IMR-90 (cell line): Measurements from ENCODE around the gene CNOT6. TPM values are rescaled to one million over a fixed set of nuclear protein-coding genes. Genes with fewer than 3 reads are reported as not detected.

Experiments
- ATAC-seq: fragments of 200-7000 bp; cut with Tn5 transposase; 2 replicates; pipeline ENCODE4 v1.9.1; 2020; ENCODE audit warnings: low read depth, mild to moderate bottlenecking, moderate library complexity
- BruUV-seq: library from RNA; stranded (reverse); fragments of 400-500 nt; replicated peaks from 2 replicates; lab custom pipeline; 2021; lab: Mats Ljungman, UMichigan
- CTCF ChIA-PET: fragments of 300-600 bp; formaldehyde crosslinking; extraction: SDS; loops from one replicate; lab custom pipeline; 2021; ENCODE audit warnings: antibody characterized with exemption; lab: Yijun Ruan, JAX
- POLR2A ChIA-PET: fragments of 300-600 bp; sonication (Branson Sonifier 250); formaldehyde crosslinking; loops from one replicate; lab custom pipeline; 2022; ENCODE audit warnings: antibody characterized with exemption; ENCODE audit not compliant: unreplicated experiment; lab: Charles Lee
- DNase-seq: peaks from one replicate; pipeline ENCODE4 v3.0.0; 2013
- H2AFZ ChIP-seq: replicated peaks from 2 replicates; pipeline ENCODE3; 2013; ENCODE audit warnings: low read length, mild to moderate bottlenecking; ENCODE audit not compliant: poor library complexity
- H2AK5ac ChIP-seq: 2 replicates; pipeline ENCODE4 v1.6.1; 2013; ENCODE audit warnings: low read depth, low read length, inconsistent platforms
- H2AK9ac ChIP-seq: replicated peaks from 2 replicates; pipeline ENCODE3; 2013; ENCODE audit warnings: mild to moderate bottlenecking, low read depth, low read length, moderate library complexity; ENCODE audit not compliant: poor library complexity
- H2BK120ac ChIP-seq: 2 replicates; pipeline ENCODE4 v1.6.1; 2013; ENCODE audit warnings: low read depth, low read length, inconsistent platforms
- H2BK15ac ChIP-seq: 3 replicates; pipeline ENCODE4 v1.6.1; 2013; ENCODE audit warnings: low read depth, low read length, inconsistent platforms
- H2BK20ac ChIP-seq: 2 replicates; pipeline ENCODE4 v1.6.1; 2013; ENCODE audit warnings: low read depth, mild to moderate bottlenecking, inconsistent platforms, low read length, moderate library complexity
- H2BK5ac ChIP-seq: 2 replicates; pipeline ENCODE4 v1.6.1; 2013; ENCODE audit warnings: mild to moderate bottlenecking, low read depth, low read length, inconsistent platforms; ENCODE audit not compliant: poor library complexity, severe bottlenecking
- H3K14ac ChIP-seq: replicated peaks from 2 replicates; pipeline ENCODE4 v1.6.1; 2013; ENCODE audit warnings: low read depth, low read length, inconsistent platforms
- H3K18ac ChIP-seq: 2 replicates; pipeline ENCODE4 v1.6.1; 2013; ENCODE audit warnings: low read depth, low read length, control low read depth
- H3K23ac ChIP-seq: 2 replicates; pipeline ENCODE4 v1.6.1; 2013; ENCODE audit warnings: low read depth, low read length, inconsistent platforms
- H3K27ac ChIP-seq: 2 replicates; pipeline ENCODE4 v1.5.1; 2013; ENCODE audit warnings: mild to moderate bottlenecking, control low read depth, low read length; ENCODE audit not compliant: insufficient read depth
- H3K27me3 ChIP-seq: 2 replicates; pipeline ENCODE4 v1.6.1; 2013; ENCODE audit warnings: low read length; ENCODE audit not compliant: control insufficient read depth, insufficient read depth
- H3K36me3 ChIP-seq: 2 replicates; pipeline ENCODE4 v1.6.1; 2013; ENCODE audit warnings: low read length, mixed read lengths; ENCODE audit not compliant: control insufficient read depth, insufficient read depth
- H3K4ac ChIP-seq: 2 replicates; pipeline ENCODE4 v1.6.1; 2013; ENCODE audit warnings: low read depth, low read length, inconsistent platforms
- H3K4me1 ChIP-seq: 2 replicates; pipeline ENCODE4 v1.6.1; 2013; ENCODE audit warnings: low read length, mixed read lengths; ENCODE audit not compliant: control insufficient read depth, insufficient read depth
- H3K4me2 ChIP-seq: 2 replicates; pipeline ENCODE4 v1.6.1; 2013; ENCODE audit warnings: low read depth, mild to moderate bottlenecking, control low read depth, low read length, moderate library complexity
- H3K4me3 ChIP-seq: 2 replicates; pipeline ENCODE4 v1.5.1; 2013; ENCODE audit warnings: low read depth, mild to moderate bottlenecking, control low read depth, low read length, moderate library complexity; ENCODE audit not compliant: insufficient read depth
- H3K56ac ChIP-seq: 2 replicates; pipeline ENCODE4 v1.6.1; 2013; ENCODE audit warnings: low read length, inconsistent platforms; ENCODE audit not compliant: insufficient read depth; ENCODE audit errors: extremely low read depth
- H3K79me1 ChIP-seq, 2 experiments: 2 replicates each; pipeline ENCODE4 v1.6.1; 2013; ENCODE audit warnings: low read length in 2 of 2, inconsistent platforms in 1 of 2, low read depth in 1 of 2
- H3K9ac ChIP-seq: 2 replicates; pipeline ENCODE4 v1.6.1; 2013; ENCODE audit warnings: low read depth, low read length, control low read depth
- H3K9me1 ChIP-seq: 2 replicates; pipeline ENCODE4 v1.6.1; 2013; ENCODE audit warnings: low read length, inconsistent platforms; ENCODE audit not compliant: insufficient read depth
- H3K9me3 ChIP-seq: 2 replicates; pipeline ENCODE4 v1.6.1; 2013; ENCODE audit warnings: low read length; ENCODE audit not compliant: control insufficient read depth, insufficient read depth
- H4K20me1 ChIP-seq: 2 replicates; pipeline ENCODE4 v1.6.1; 2013; ENCODE audit warnings: low read length, inconsistent platforms; ENCODE audit not compliant: insufficient read depth
- H4K5ac ChIP-seq: 2 replicates; pipeline ENCODE4 v1.6.1; 2013; ENCODE audit warnings: mild to moderate bottlenecking, low read depth, low read length, control low read depth
- H4K8ac ChIP-seq, 2 experiments: 2 replicates each; pipeline ENCODE4 v1.6.1; 2013; ENCODE audit warnings: low read depth in 2 of 2, low read length in 2 of 2, control low read depth in 1 of 2, inconsistent platforms in 1 of 2
- H4K91ac ChIP-seq: 2 replicates; pipeline ENCODE4 v1.6.1; 2013; ENCODE audit warnings: low read depth, low read length, inconsistent platforms; ENCODE audit not compliant: insufficient read depth
- ELK1 ChIP-seq: fragments of 150-350 bp; IDR thresholded peaks from 2 replicates; pipeline ENCODE4 v1.6.1; 2016; ENCODE audit warnings: low read depth, mild to moderate bottlenecking, low read length, moderate library complexity, borderline replicate concordance
- MAZ ChIP-seq: IDR thresholded peaks from 2 replicates; pipeline ENCODE4 v1.6.1; 2012; ENCODE audit warnings: low read depth, mild to moderate bottlenecking, low read length, improper control_type of control experiment, moderate library complexity, borderline replicate concordance
- POLR2A ChIP-seq: IDR thresholded peaks from 2 replicates; pipeline ENCODE4 v1.6.1; 2012; ENCODE audit warnings: mild to moderate bottlenecking, low read depth, low read length
- RFX5 ChIP-seq: IDR thresholded peaks from 2 replicates; pipeline ENCODE4 v1.8.0; 2012; ENCODE audit warnings: low read depth, mild to moderate bottlenecking, low read length, moderate library complexity
- WGBS, 2 experiments: methylation state at CpG; one replicate each; pipeline versions ENCODE4 v1.1.5 to v1.1.7; 2013; ENCODE audit warnings: missing lambda C conversion rate in 2 of 2; ENCODE audit not compliant: insufficient read length in 1 of 2; ENCODE audit errors: extremely low coverage in 2 of 2; 5-methylcytosine and 5-hydroxymethylcytosine counted together
- dilution Hi-C: fragments of 300-500 bp; cut with HindIII; formaldehyde crosslinking; loops from one replicate; pipeline ENCODE4 v1.14.3; 2018; ENCODE audit warnings: low sequenced_read_pairs; ENCODE audit not compliant: unreplicated experiment
- in situ Hi-C: fragments of 300-500 bp; cut with MboI; formaldehyde crosslinking; loops from 3 replicates; pipeline ENCODE4 v1.14.3; 2019; ENCODE audit warnings: low sequenced_read_pairs, inconsistent platforms, mixed read lengths
- intact Hi-C: fragments of 100-400 bp; cut with micrococcal nuclease; formaldehyde crosslinking; loops from 2 replicates; pipeline ENCODE4 v1.10.0; 2022
- polyA plus RNA-seq, 3 experiments: library from polyadenylated mRNA; depleted of rRNA; stranded (reverse); fragments of >200 nt; gene quantifications; 2 replicates each; pipeline ENCODE4 v1.2.3, GENCODE V29; 2012; ENCODE audit warnings: low replicate concordance in 1 of 3
- total RNA-seq: library from RNA; depleted of rRNA; stranded (reverse); fragments of >200 nt; gene quantifications from 2 replicates; pipeline ENCODE4 v1.2.3, GENCODE V29; 2012

The CNOT6 gene
- total and polyA plus RNA-seq, 2 of the 4 experiments (the other 2 are of a cell fraction), result 9.7 to 10.8 TPM

- H4K5ac ChIP-seq, result no peak overlapping the region
- no peaks in the 10 kb centered on the region for H4K20me1 ChIP-seq
- H4K91ac ChIP-seq, result no peak overlapping the region
- H3K4me3 ChIP-seq, result no peak overlapping the region
- H3K4me1 ChIP-seq, result no peaks in the 10 kb centered on the region
- no peaks in the 10 kb centered on the region for H3K9me3 ChIP-seq
- dilution Hi-C loops, result no loop called here
- no peaks in the 10 kb centered on the region for H3K9me1 ChIP-seq
- H2BK15ac ChIP-seq, result no peak overlapping the region
- no peaks in the 10 kb centered on the region for H3K36me3 ChIP-seq
- no peak for TF ChIP-seq RFX5
- TF ChIP-seq MAZ, result no peak
- no peak for TF ChIP-seq ELK1
- no peak for TF ChIP-seq POLR2A
- 88% methylated on average over 28 of the region's 32 CpGs; no CpG with 5 or more reads in 1 of the 2 experiments for WGBS, 2 experiments
- no peak overlapping the region for H2BK20ac ChIP-seq
- H2BK5ac ChIP-seq, result no peak overlapping the region
- H4K8ac ChIP-seq, result no peak overlapping the region
- no peak overlapping the region for H3K56ac ChIP-seq
- H3K4me2 ChIP-seq, result no peak overlapping the region
- H3K14ac ChIP-seq, result no peak overlapping the region
- no peak overlapping the region for H3K9ac ChIP-seq
- DNase-seq, result no peak
- H2AK9ac ChIP-seq, result no peak overlapping the region
- POLR2A ChIA-PET, result no interaction called here
- no peak overlapping the region for H2AFZ ChIP-seq
- H3K27ac ChIP-seq, result no peak overlapping the region
- no peak overlapping the region for H3K4ac ChIP-seq
- H3K27me3 ChIP-seq, result peaks cover 10% of the 10 kb centered on the region; the same call in 1 of the 2 replicates
- no TSS peak for BruUV-seq
- no peak overlapping the region for H2BK120ac ChIP-seq
- no peak for ATAC-seq
- H2AK5ac ChIP-seq, result no peak overlapping the region
- H3K18ac ChIP-seq, result no peak overlapping the region
- intact Hi-C loops, result no loop called here
- in situ Hi-C loops, result no loop called here
- no peaks in the 10 kb centered on the region for H3K79me1 ChIP-seq
- no peak overlapping the region for H3K23ac ChIP-seq
- CTCF ChIA-PET, result no interaction called here
Measured at GRCh38 chr5:180621311-180621710, 127.1 kb downstream of the CNOT6 start.
